GM18909 (cell line): ENCODE results near the gene GRK1.

Experiments used
- ATAC-seq: cut with Tn5 transposase; IDR thresholded peaks from one replicate; pipeline ENCODE4 v1.9.1; 2021; ENCODE audit warnings: mild to moderate bottlenecking; ENCODE audit not compliant: unreplicated experiment, poor library complexity

Gene GRK1

GRCh38 chr13:113786262-113786841 is 119.3 kb downstream of the GRK1 start:
- ATAC-seq: no peak
